Measurements from ENCODE around the gene B4GALT5.

Gene B4GALT5

GRCh38 chr20:49741977-49742376 lies 28.3 kb upstream of the B4GALT5 start:
- DNase-seq, result no peak
- no peak overlapping the region for H3K4me3 ChIP-seq (ENCODE audit: low read length)
- H3K4me1 ChIP-seq (ENCODE audit: control insufficient read depth, low read depth, low read length), result no peaks in the 10 kb centered on the region
- no peak overlapping the region for H3K4me2 ChIP-seq (ENCODE audit: low read length)
- H2AK5ac ChIP-seq (ENCODE audit: low read length), result no peak overlapping the region
- H3K18ac ChIP-seq (ENCODE audit: low read length), result no peak overlapping the region
- H3K79me2 ChIP-seq (ENCODE audit: control insufficient read depth, insufficient read depth, low read length), result no peaks in the 10 kb centered on the region
- H3K23ac ChIP-seq (ENCODE audit: low read length), result no peak overlapping the region
- no peak overlapping the region for H3K9ac ChIP-seq (ENCODE audit: low read length)
- no peak overlapping the region for H4K5ac ChIP-seq (ENCODE audit: low read length)
- no peak overlapping the region for H2BK5ac ChIP-seq (ENCODE audit: low read length)
- no peaks in the 10 kb centered on the region for H3K36me3 ChIP-seq (ENCODE audit: control insufficient read depth, insufficient read depth, low read length)
- no peak overlapping the region for H2BK120ac ChIP-seq (ENCODE audit: low read depth, low read length)
- H2BK15ac ChIP-seq (replicated peaks; ENCODE audit: low read depth), result no peak overlapping the region
- no peaks in the 10 kb centered on the region for H3K27me3 ChIP-seq (ENCODE audit: insufficient read depth, low read length, poor library complexity)
- H3K56ac ChIP-seq (ENCODE audit: low read length), result no peak overlapping the region
- whole genome bisulfite sequencing (ENCODE audit: extremely low coverage, insufficient coverage, low lambda C conversion rate), result no CpG with 5 or more reads among the region's 8 CpGs
- no peak overlapping the region for H4K8ac ChIP-seq (ENCODE audit: low read depth, low read length)
- no peak overlapping the region for H3K27ac ChIP-seq (ENCODE audit: low read depth, low read length)
- H3K79me1 ChIP-seq (ENCODE audit: low read length), result no peaks in the 10 kb centered on the region
- H3K4ac ChIP-seq (ENCODE audit: low read depth, low read length), result no peak overlapping the region

- no peak for DNase-seq
- Histone ChIP-seq H3K4me3 (ENCODE audit: low read length) (no peak overlapping the region), H3K23ac (ENCODE audit: low read length) (no peak overlapping the region), H3K79me2 (ENCODE audit: control insufficient read depth, insufficient read depth, low read length) (no peaks in the 10 kb centered on the region), H4K8ac (ENCODE audit: low read depth, low read length) (no peak overlapping the region), H3K18ac (ENCODE audit: low read length) (peak overlapping the region; percentile 13), H3K79me1 (ENCODE audit: low read length) (no peaks in the 10 kb centered on the region), H3K4ac (ENCODE audit: low read depth, low read length) (no peak overlapping the region), H2BK5ac (ENCODE audit: low read length) (no peak overlapping the region), H3K56ac (ENCODE audit: low read length) (no peak overlapping the region), H2BK15ac (replicated peaks; ENCODE audit: low read depth) (no peak overlapping the region), H4K5ac (ENCODE audit: low read length) (no peak overlapping the region), H2BK120ac (ENCODE audit: low read depth, low read length) (no peak overlapping the region), H3K36me3 (ENCODE audit: control insufficient read depth, insufficient read depth, low read length) (no peaks in the 10 kb centered on the region), H3K9ac (ENCODE audit: low read length) (no peak overlapping the region), H3K27me3 (ENCODE audit: insufficient read depth, low read length, poor library complexity) (no peaks in the 10 kb centered on the region), H2AK5ac (ENCODE audit: low read length) (no peak overlapping the region), H3K27ac (ENCODE audit: low read depth, low read length) (no peak overlapping the region), H3K4me1 (ENCODE audit: control insufficient read depth, low read depth, low read length) (no peaks in the 10 kb centered on the region), H3K4me2 (ENCODE audit: low read length) (no peak overlapping the region)
- no CpG with 5 or more reads among the region's 5 CpGs for WGBS (ENCODE audit: extremely low coverage, insufficient coverage, low lambda C conversion rate)
Measured at GRCh38 chr20:49740807-49741206, 27.1 kb upstream of the B4GALT5 start.

DNA sequence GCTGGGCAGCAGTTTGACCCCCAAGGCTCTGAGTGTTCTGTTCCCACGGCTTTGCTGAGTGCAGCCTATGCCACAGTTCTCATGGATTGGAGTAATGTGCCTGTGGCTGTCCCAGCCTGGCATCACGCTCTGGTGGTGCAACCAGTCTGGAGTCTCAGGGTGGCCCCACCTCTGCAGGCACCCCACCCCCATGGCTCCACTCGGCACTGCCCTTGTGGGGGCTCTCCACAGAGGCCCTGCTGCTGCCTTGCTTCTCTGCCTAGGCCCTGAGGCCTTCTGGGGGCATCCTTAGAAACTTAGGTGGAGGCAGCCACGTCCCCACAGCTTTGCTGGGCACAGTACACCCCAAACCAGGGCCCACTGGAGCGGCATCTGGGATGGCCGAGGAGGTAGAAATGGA lies 25.4 kb upstream of the B4GALT5 start:
- no peak overlapping the region for H3K4me2 ChIP-seq (ENCODE audit: low read length)
- H3K79me1 ChIP-seq (ENCODE audit: low read length), result no peaks in the 10 kb centered on the region
- no peak overlapping the region for H2BK120ac ChIP-seq (ENCODE audit: low read depth, low read length)
- H3K36me3 ChIP-seq (ENCODE audit: control insufficient read depth, insufficient read depth, low read length), result no peaks in the 10 kb centered on the region
- no peaks in the 10 kb centered on the region for H3K27me3 ChIP-seq (ENCODE audit: insufficient read depth, low read length, poor library complexity)
- H3K23ac ChIP-seq (ENCODE audit: low read length), result no peak overlapping the region
- no peak overlapping the region for H4K5ac ChIP-seq (ENCODE audit: low read length)
- H3K4ac ChIP-seq (ENCODE audit: low read depth, low read length), result no peak overlapping the region
- H3K4me1 ChIP-seq (ENCODE audit: control insufficient read depth, low read depth, low read length), result no peaks in the 10 kb centered on the region
- H3K9ac ChIP-seq (ENCODE audit: low read length), result no peak overlapping the region
- no peak overlapping the region for H4K8ac ChIP-seq (ENCODE audit: low read depth, low read length)
- H3K79me2 ChIP-seq (ENCODE audit: control insufficient read depth, insufficient read depth, low read length), result no peaks in the 10 kb centered on the region
- no peak overlapping the region for H3K27ac ChIP-seq (ENCODE audit: low read depth, low read length)
- H2BK5ac ChIP-seq (ENCODE audit: low read length), result no peak overlapping the region
- no peak overlapping the region for H3K4me3 ChIP-seq (ENCODE audit: low read length)
- H2AK5ac ChIP-seq (ENCODE audit: low read length), result no peak overlapping the region
- H3K56ac ChIP-seq (ENCODE audit: low read length), result peak overlapping the region; percentile 7
- no peak overlapping the region for H2BK15ac ChIP-seq (replicated peaks; ENCODE audit: low read depth)
- DNase-seq, result no peak
- no CpG with 5 or more reads among the region's 6 CpGs for WGBS (ENCODE audit: extremely low coverage, insufficient coverage, low lambda C conversion rate)
- no peak overlapping the region for H3K18ac ChIP-seq (ENCODE audit: low read length)

DNA sequence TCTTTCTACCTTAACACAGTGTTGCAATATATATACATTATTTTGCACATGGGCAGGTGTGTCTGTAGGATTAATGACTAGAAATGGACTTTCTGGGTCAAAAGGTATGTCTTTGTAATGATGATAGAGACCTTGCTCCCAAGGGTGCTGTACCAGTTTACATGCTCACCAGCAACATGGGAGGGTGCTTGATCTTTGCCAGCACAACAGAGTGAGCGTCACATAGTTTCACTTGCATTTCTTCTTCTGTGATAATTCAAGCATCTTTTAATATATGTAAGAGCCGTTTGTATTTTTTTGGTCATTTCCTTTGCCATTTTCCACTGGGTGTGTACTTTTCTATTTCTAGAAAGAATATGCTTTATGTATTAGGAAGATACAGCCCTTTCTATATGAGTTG lies 23.6 kb upstream of the B4GALT5 start:
- Histone ChIP-seq H3K36me3 (ENCODE audit: control insufficient read depth, insufficient read depth, low read length) (no peaks in the 10 kb centered on the region), H3K23ac (ENCODE audit: low read length) (no peak overlapping the region), H2BK120ac (ENCODE audit: low read depth, low read length) (no peak overlapping the region), H3K4me2 (ENCODE audit: low read length) (no peak overlapping the region), H3K56ac (ENCODE audit: low read length) (no peak overlapping the region), H3K4ac (ENCODE audit: low read depth, low read length) (no peak overlapping the region), H3K27ac (ENCODE audit: low read depth, low read length) (no peak overlapping the region), H2AK5ac (ENCODE audit: low read length) (no peak overlapping the region), H3K4me3 (ENCODE audit: low read length) (no peak overlapping the region), H4K5ac (ENCODE audit: low read length) (no peak overlapping the region), H2BK5ac (ENCODE audit: low read length) (no peak overlapping the region), H3K79me2 (ENCODE audit: control insufficient read depth, insufficient read depth, low read length) (no peaks in the 10 kb centered on the region), H2BK15ac (replicated peaks; ENCODE audit: low read depth) (no peak overlapping the region), H3K79me1 (ENCODE audit: low read length) (no peaks in the 10 kb centered on the region), H3K9ac (ENCODE audit: low read length) (no peak overlapping the region), H3K27me3 (ENCODE audit: insufficient read depth, low read length, poor library complexity) (no peaks in the 10 kb centered on the region), H3K18ac (ENCODE audit: low read length) (no peak overlapping the region), H4K8ac (ENCODE audit: low read depth, low read length) (no peak overlapping the region), H3K4me1 (ENCODE audit: control insufficient read depth, low read depth, low read length) (no peaks in the 10 kb centered on the region)
- WGBS (ENCODE audit: extremely low coverage, insufficient coverage, low lambda C conversion rate), result no CpG with 5 or more reads among the region's 2 CpGs
- DNase-seq, result no peak

- no peak overlapping the region for H2BK5ac ChIP-seq (ENCODE audit: low read length)
- H4K8ac ChIP-seq (ENCODE audit: low read depth, low read length), result no peak overlapping the region
- no peaks in the 10 kb centered on the region for H3K79me2 ChIP-seq (ENCODE audit: control insufficient read depth, insufficient read depth, low read length)
- H2BK120ac ChIP-seq (ENCODE audit: low read depth, low read length), result no peak overlapping the region
- no peaks in the 10 kb centered on the region for H3K36me3 ChIP-seq (ENCODE audit: control insufficient read depth, insufficient read depth, low read length)
- H3K27me3 ChIP-seq (ENCODE audit: insufficient read depth, low read length, poor library complexity), result no peaks in the 10 kb centered on the region
- no peaks in the 10 kb centered on the region for H3K4me1 ChIP-seq (ENCODE audit: control insufficient read depth, low read depth, low read length)
- no peak overlapping the region for H4K5ac ChIP-seq (ENCODE audit: low read length)
- no peak for DNase-seq
- no peak overlapping the region for H3K4me2 ChIP-seq (ENCODE audit: low read length)
- no peak overlapping the region for H3K56ac ChIP-seq (ENCODE audit: low read length)
- no peak overlapping the region for H2BK15ac ChIP-seq (replicated peaks; ENCODE audit: low read depth)
- H3K79me1 ChIP-seq (ENCODE audit: low read length), result no peaks in the 10 kb centered on the region
- H3K9ac ChIP-seq (ENCODE audit: low read length), result no peak overlapping the region
- H3K27ac ChIP-seq (ENCODE audit: low read depth, low read length), result no peak overlapping the region
- whole genome bisulfite sequencing (ENCODE audit: extremely low coverage, insufficient coverage, low lambda C conversion rate), result no CpG with 5 or more reads among the region's 3 CpGs
- H3K23ac ChIP-seq (ENCODE audit: low read length), result no peak overlapping the region
- no peak overlapping the region for H3K18ac ChIP-seq (ENCODE audit: low read length)
- no peak overlapping the region for H3K4me3 ChIP-seq (ENCODE audit: low read length)
- no peak overlapping the region for H2AK5ac ChIP-seq (ENCODE audit: low read length)
- H3K4ac ChIP-seq (ENCODE audit: low read depth, low read length), result no peak overlapping the region
Measured at GRCh38 chr20:49729780-49730179, 16.1 kb upstream of the B4GALT5 start.

All from mesendoderm (in vitro differentiated cells).